H54 (cell line): ENCODE results near the gene MTCH1.
A peak's percentile ranks its signal among the peaks of the same experiment; 100 is the strongest.

Experiments
- DNase-seq: peaks from one replicate; pipeline ENCODE4 v3.0.0; 2011; ENCODE audit warnings: low spot score, mixed read lengths; ENCODE audit not compliant: insufficient read length
- FAIRE-seq: peaks from 3 replicates; lab custom pipeline; 2011; peaks lifted over from hg19 to GRCh38; lab: Jason Lieb, UNC
- POLR2A ChIP-seq: IDR thresholded peaks from 2 replicates; pipeline ENCODE4 v1.6.1; 2011; ENCODE audit warnings: low read depth, mild to moderate bottlenecking, low read length

The MTCH1 gene

GRCh38 chr6:36964908-36965307 lies 21.1 kb downstream of the MTCH1 start:
- no peak for TF ChIP-seq POLR2A
- DNase-seq (no peak), FAIRE-seq (no peak)

- DNase-seq: no peak
- no peak for TF ChIP-seq POLR2A
- FAIRE-seq: no peak
These were observed 21.6 kb downstream of the MTCH1 start for GRCh38 chr6:36964349-36964748.

- no peak for FAIRE-seq
- DNase-seq: no peak
- TF ChIP-seq POLR2A: no peak
These were observed 22.3 kb downstream of the MTCH1 start for GRCh38 chr6:36963451-36964290.

GRCh38 chr6:36962874-36963273 lies 23.1 kb downstream of the MTCH1 start:
- FAIRE-seq (no peak), DNase-seq (peak; percentile 70)
- no peak for TF ChIP-seq POLR2A

GRCh38 chr6:36961441-36962435 lies 24.3 kb downstream of the MTCH1 start:
- FAIRE-seq: no peak
- no peak for DNase-seq
- TF ChIP-seq POLR2A: no peak

- TF ChIP-seq POLR2A: no peak
- no peak for FAIRE-seq
These were observed 26.3 kb downstream of the MTCH1 start for GRCh38 chr6:36959555-36960250.

GRCh38 chr6:36958775-36959554 lies 27.0 kb downstream of the MTCH1 start:
- DNase-seq: no peak
- no peak for FAIRE-seq
- no peak for TF ChIP-seq POLR2A

More at GRCh38 chr6:36959555-36960250, 26.3 kb downstream of the MTCH1 start:
- DNase-seq: no peak

- FAIRE-seq (no peak), DNase-seq (no peak)
- TF ChIP-seq POLR2A: no peak
These were observed 28.2 kb downstream of the MTCH1 start for GRCh38 chr6:36957773-36958271.

GRCh38 chr6:36956446-36956820 lies 29.6 kb downstream of the MTCH1 start:
- FAIRE-seq (no peak), DNase-seq (no peak)
- no peak for TF ChIP-seq POLR2A

- DNase-seq: peak; percentile 68
- TF ChIP-seq POLR2A: no peak
- peak; percentile 36 for FAIRE-seq
These were observed 30.1 kb downstream of the MTCH1 start for GRCh38 chr6:36955671-36956445.

- FAIRE-seq: no peak
- no peak for DNase-seq
These were observed 30.9 kb downstream of the MTCH1 start for GRCh38 chr6:36955136-36955535.

GRCh38 chr6:36954262-36954931 lies 31.6 kb downstream of the MTCH1 start, which contains the start of gene PI16:
PI16 (plus strand) TSS chr6:36954738; CDS start chr6:36954761, 23 bp downstream.
- DNase-seq (no peak), FAIRE-seq (no peak)

More at GRCh38 chr6:36955136-36955535, 30.9 kb downstream of the MTCH1 start:
- TF ChIP-seq POLR2A: no peak

More at GRCh38 chr6:36954262-36954931, 31.6 kb downstream of the MTCH1 start, which contains the start of gene PI16:
- no peak for TF ChIP-seq POLR2A
